Measurements from ENCODE around the gene BTN2A1. TPM values are rescaled to one million over a fixed set of nuclear protein-coding genes. Genes with fewer than 3 reads are reported as not detected.
"Not testable (repeated sequence)": the region's sequence is repeated elsewhere in the genome, so short reads cannot be mapped to it uniquely, and the experiment has no call there.

Gene BTN2A1
- total RNA-seq, 1 experiment from 2014 or later: 13.1 TPM

DNA sequence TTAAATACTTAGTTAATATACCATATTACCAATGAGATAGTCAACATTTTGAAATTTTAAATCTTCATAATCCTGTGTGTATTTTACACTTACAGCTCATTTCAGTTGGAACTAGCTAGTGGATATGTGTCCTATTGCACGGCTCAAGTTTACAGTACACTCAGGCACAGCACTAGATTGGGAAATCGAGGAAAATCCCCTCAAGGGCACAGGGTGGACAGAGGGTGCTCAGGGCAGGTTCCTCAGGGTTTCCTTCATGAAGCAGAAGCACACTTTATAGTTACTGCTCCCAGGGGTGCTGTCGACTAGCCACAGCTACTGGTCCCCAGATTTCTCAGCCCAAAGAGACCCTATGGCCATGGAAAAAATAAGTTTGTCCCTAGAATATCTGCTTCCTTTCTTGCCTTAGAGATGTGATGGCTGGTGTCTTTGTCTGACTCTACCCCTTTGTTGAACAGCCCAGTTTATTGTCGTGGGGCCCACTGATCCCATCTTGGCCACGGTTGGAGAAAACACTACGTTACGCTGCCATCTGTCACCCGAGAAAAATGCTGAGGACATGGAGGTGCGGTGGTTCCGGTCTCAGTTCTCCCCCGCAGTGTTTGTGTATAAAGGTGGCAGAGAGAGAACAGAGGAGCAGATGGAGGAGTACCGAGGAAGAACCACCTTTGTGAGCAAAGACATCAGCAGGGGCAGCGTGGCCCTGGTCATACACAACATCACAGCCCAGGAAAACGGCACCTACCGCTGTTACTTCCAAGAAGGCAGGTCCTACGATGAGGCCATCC, 1.5 kb downstream of the BTN2A1 start:
- H3K4me3 ChIP-seq (ENCODE audit: low read length): peak overlapping the region; percentile 78; the same call in 1 of the 2 replicates
- peaks cover 41% of the 10 kb centered on the region for H3K79me2 ChIP-seq (ENCODE audit: low read length)
- no peak overlapping the region for H3K9ac ChIP-seq (ENCODE audit: low read length)
- no peaks in the 10 kb centered on the region for H3F3A ChIP-seq (ENCODE audit: low read length, unreplicated experiment)
- intact Hi-C loops (cut with micrococcal nuclease): no loop called here
- ChIA-PET POLR2A (ENCODE audit: unreplicated experiment) (no interaction called here), CTCF (no interaction called here)
- H3K4me1 ChIP-seq (ENCODE audit: insufficient read depth, low read length): peaks cover 21% of the 10 kb centered on the region
- H2AFZ ChIP-seq (ENCODE audit: low read length): no peak overlapping the region
- no peaks in the 10 kb centered on the region for H3K9me2 ChIP-seq (replicated peaks; ENCODE audit: low read length)
- ATAC-seq: no peak
- no TSS peak for BruUV-seq (replicated peaks)
- no peak overlapping the region for H3K27ac ChIP-seq (ENCODE audit: low read length)
- TF ChIP-seq, protein P1, sequence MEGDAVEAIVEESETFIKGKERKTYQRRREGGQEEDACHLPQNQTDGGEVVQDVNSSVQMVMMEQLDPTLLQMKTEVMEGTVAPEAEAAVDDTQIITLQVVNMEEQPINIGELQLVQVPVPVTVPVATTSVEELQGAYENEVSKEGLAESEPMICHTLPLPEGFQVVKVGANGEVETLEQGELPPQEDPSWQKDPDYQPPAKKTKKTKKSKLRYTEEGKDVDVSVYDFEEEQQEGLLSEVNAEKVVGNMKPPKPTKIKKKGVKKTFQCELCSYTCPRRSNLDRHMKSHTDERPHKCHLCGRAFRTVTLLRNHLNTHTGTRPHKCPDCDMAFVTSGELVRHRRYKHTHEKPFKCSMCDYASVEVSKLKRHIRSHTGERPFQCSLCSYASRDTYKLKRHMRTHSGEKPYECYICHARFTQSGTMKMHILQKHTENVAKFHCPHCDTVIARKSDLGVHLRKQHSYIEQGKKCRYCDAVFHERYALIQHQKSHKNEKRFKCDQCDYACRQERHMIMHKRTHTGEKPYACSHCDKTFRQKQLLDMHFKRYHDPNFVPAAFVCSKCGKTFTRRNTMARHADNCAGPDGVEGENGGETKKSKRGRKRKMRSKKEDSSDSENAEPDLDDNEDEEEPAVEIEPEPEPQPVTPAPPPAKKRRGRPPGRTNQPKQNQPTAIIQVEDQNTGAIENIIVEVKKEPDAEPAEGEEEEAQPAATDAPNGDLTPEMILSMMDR (conservative IDR thresholded peaks at IDR 0.05; ENCODE audit: low read depth, low read length): no peak
- no peak for TF ChIP-seq EZH2 (IDR thresholded peaks at IDR 0.05; ENCODE audit: low read length, unreplicated experiment)
- no peak for TF ChIP-seq EZH2phosphoT487 (IDR thresholded peaks at IDR 0.05; ENCODE audit: borderline replicate concordance, low read length)
- H3K9me3 ChIP-seq (ENCODE audit: low read length): no peaks in the 10 kb centered on the region
- H4K20me1 ChIP-seq (ENCODE audit: low read length): no peaks in the 10 kb centered on the region
- peaks cover 32% of the 10 kb centered on the region for H3K36me3 ChIP-seq (ENCODE audit: low read depth, low read length)
- H3K27me3 ChIP-seq (ENCODE audit: low read length): no peaks in the 10 kb centered on the region
- peak overlapping the region; percentile 80 for H3K4me2 ChIP-seq (ENCODE audit: low read length)
- no peak for DNase-seq

DNA sequence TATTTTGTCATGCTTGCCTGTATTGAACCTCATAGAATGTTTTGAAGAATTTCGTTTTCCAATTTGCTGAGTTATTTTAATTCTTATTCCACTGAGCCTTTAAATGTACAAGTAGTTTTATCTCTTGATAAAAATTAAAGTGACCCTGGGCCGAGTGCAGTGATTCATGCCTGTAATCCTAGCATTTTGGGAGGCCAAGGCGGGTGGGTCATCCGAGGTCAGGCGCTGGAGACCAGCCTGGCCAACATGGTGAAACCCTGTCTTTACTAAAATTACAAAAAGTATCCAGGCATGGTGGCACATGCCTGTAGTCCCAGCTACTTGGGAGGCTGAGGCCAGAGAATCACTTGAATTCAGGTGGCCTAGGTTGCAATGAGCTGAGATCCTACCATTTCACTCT, 3.6 kb downstream of the BTN2A1 start:
- H3K4me3 ChIP-seq (ENCODE audit: low read length); H3K27me3 ChIP-seq (ENCODE audit: low read length); H3K9ac ChIP-seq (ENCODE audit: low read length); H3K9me2 ChIP-seq (replicated peaks; ENCODE audit: low read length); DNase-seq; POLR2A ChIA-PET (ENCODE audit: unreplicated experiment); ATAC-seq; H3K27ac ChIP-seq (ENCODE audit: low read length); BruUV-seq (replicated peaks); H3K9me3 ChIP-seq (ENCODE audit: low read length); CTCF ChIA-PET; H2AFZ ChIP-seq (ENCODE audit: low read length); H3F3A ChIP-seq (ENCODE audit: low read length, unreplicated experiment); H3K4me2 ChIP-seq (ENCODE audit: low read length); H4K20me1 ChIP-seq (ENCODE audit: low read length); intact Hi-C loops (cut with micrococcal nuclease): not testable (repeated sequence)
- Histone ChIP-seq H3K79me2 (ENCODE audit: low read length) (peaks cover 41% of the 10 kb centered on the region), H3K36me3 (ENCODE audit: low read depth, low read length) (peaks cover 42% of the 10 kb centered on the region), H3K4me1 (ENCODE audit: insufficient read depth, low read length) (peaks cover 21% of the 10 kb centered on the region)

DNA sequence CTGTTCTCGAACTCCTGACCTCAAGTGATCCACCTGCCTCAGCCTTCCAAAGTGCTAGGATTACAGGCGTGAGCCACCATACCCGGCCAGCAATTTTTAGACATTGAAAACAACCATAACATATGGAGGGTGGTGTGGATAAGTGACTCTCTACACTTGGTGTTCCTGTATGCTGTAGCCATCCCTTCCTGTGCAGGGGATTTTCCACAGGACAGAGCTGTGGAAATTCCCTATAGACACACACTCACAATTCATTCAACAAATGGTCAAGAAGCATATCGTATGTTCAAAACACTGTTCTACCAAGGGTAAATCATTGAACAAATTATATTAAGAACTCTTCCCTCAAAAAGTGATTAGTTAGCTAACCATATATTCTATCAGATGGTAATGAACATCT, 6.3 kb downstream of the BTN2A1 start:
- H3K4me2 ChIP-seq (ENCODE audit: low read length): no peak overlapping the region
- no peak overlapping the region for H3K27ac ChIP-seq (ENCODE audit: low read length)
- H3F3A ChIP-seq (ENCODE audit: low read length, unreplicated experiment): no peaks in the 10 kb centered on the region
- ChIA-PET POLR2A (ENCODE audit: unreplicated experiment) (no interaction called here), CTCF (no interaction called here)
- intact Hi-C loops (cut with micrococcal nuclease): no loop called here
- no TSS peak for BruUV-seq (replicated peaks)
- H3K9me3 ChIP-seq (ENCODE audit: low read length): no peaks in the 10 kb centered on the region
- peaks cover 62% of the 10 kb centered on the region for H3K36me3 ChIP-seq (ENCODE audit: low read depth, low read length)
- H3K9ac ChIP-seq (ENCODE audit: low read length): no peak overlapping the region
- TF ChIP-seq EZH2phosphoT487 (IDR thresholded peaks at IDR 0.05; ENCODE audit: borderline replicate concordance, low read length): no peak
- TF ChIP-seq, protein P1 (conservative IDR thresholded peaks at IDR 0.05; ENCODE audit: low read depth, low read length): no peak
- no peaks in the 10 kb centered on the region for H4K20me1 ChIP-seq (ENCODE audit: low read length)
- peaks cover 13% of the 10 kb centered on the region for H3K4me1 ChIP-seq (ENCODE audit: insufficient read depth, low read length)
- H3K79me2 ChIP-seq (ENCODE audit: low read length): peaks cover 28% of the 10 kb centered on the region
- H3K9me2 ChIP-seq (replicated peaks; ENCODE audit: low read length): no peaks in the 10 kb centered on the region
- H2AFZ ChIP-seq (ENCODE audit: low read length): no peak overlapping the region
- no peaks in the 10 kb centered on the region for H3K27me3 ChIP-seq (ENCODE audit: low read length)
- H3K4me3 ChIP-seq (ENCODE audit: low read length): no peak overlapping the region
- ATAC-seq (no peak), DNase-seq (no peak)
